Psoas muscle (tissue), 8 donors: ENCODE results near the gene LGR4. TPM values are rescaled to one million over a fixed set of nuclear protein-coding genes. Genes with fewer than 3 reads are reported as not detected.
A peak's percentile ranks its signal among the peaks of the same experiment; 100 is the strongest.

Experiments
- ATAC-seq, 4 donors: fragments of 200-7000 bp; cut with Tn5 transposase; one replicate each; pipeline ENCODE4 v1.9.1; 2020; ENCODE audit warnings: moderate library complexity in 3 of 4, mild to moderate bottlenecking in 2 of 4
- DNase-seq, 2 donors: peaks; one replicate each; pipeline ENCODE4 v3.0.0-alpha.2; 2020
- H3K27ac ChIP-seq: fragments of 200-600 bp; one replicate; pipeline ENCODE4 v1.8.0; 2022
- H3K27me3 ChIP-seq, 3 donors: fragments of 200-600 bp in 1 of 3; one replicate each; pipeline versions ENCODE4 v1.6.1 to v1.8.0; 2013 to 2022; ENCODE audit warnings: low read length in 2 of 3, mild to moderate bottlenecking in 2 of 3, moderate library complexity in 1 of 3; ENCODE audit not compliant: insufficient read depth in 3 of 3
- H3K36me3 ChIP-seq, 2 donors: fragments of 200-600 bp in 1 of 2; one replicate each; pipeline versions ENCODE4 v1.6.1 to v1.8.0; 2013 to 2022; ENCODE audit warnings: low read depth in 1 of 2, mild to moderate bottlenecking in 1 of 2, moderate library complexity in 1 of 2; ENCODE audit not compliant: insufficient read depth in 1 of 2
- H3K4me1 ChIP-seq: fragments of 200-600 bp; one replicate; pipeline ENCODE4 v1.8.0; 2022
- H3K4me3 ChIP-seq: fragments of 200-600 bp; one replicate; pipeline ENCODE4 v1.8.0; 2022; ENCODE audit warnings: mild to moderate bottlenecking
- H3K9me3 ChIP-seq: fragments of 200-600 bp; one replicate; pipeline ENCODE4 v1.8.0; 2022
- WGBS, 3 donors: extraction: QIAGEN DNeasy Blood & Tissue Kit; methylation state at CpG; one replicate each; pipeline versions ENCODE4 v1.1.6 to v1.1.7; 2013; 5-methylcytosine and 5-hydroxymethylcytosine counted together
- intact Hi-C, 2 donors: fragments of 100-400 bp; cut with DNase I; formaldehyde crosslinking; loops; one replicate each; pipeline versions ENCODE4 v1.11.0 to v1.14.2; 2022
- polyA plus RNA-seq, 3 donors: library from polyadenylated mRNA; stranded (reverse); fragments of 200-250 nt; gene quantifications; one replicate each; pipeline ENCODE4 v1.2.3, GENCODE V29; 2013
- total RNA-seq, 4 donors: library from RNA; stranded (reverse); fragmentation: NEBNext Ultra II Directional in 2 of 4; extraction: Animal tissue kit (Norgen Biotek cat#: 25700) in 2 of 4; gene quantifications; one replicate each; pipeline versions ENCODE4 v1.2.1 to v1.2.4, GENCODE V29; 2021 to 2023
- TF ChIP-seq, protein P1 (sequence below): fragments of 200-600 bp; IDR thresholded peaks from one replicate; pipeline ENCODE4 v1.8.0; 2022; ENCODE audit warnings: antibody characterized with exemption
- donor health status: healthy with polysubstance abuse.
- donor health status: DM: no; HTN: no; CAD: no; lungs with moderate emphysema.
- donor health status: Bipolar disorder and iron deficiency.
- donor health status: healthy.
- donor health status: DM: yes; HTN: yes; CAD: no.
- donor health status: DM: no; HTN: no; CAD: no.
- donor health status: DM: no; HTN: no; CAD: no.
- donor health status: DM: yes; HTN: yes; CAD: no.

LGR4 gene
- total and polyA plus RNA-seq, 7 donors, result 3.9 to 15.2 (median 8.0) TPM

DNA sequence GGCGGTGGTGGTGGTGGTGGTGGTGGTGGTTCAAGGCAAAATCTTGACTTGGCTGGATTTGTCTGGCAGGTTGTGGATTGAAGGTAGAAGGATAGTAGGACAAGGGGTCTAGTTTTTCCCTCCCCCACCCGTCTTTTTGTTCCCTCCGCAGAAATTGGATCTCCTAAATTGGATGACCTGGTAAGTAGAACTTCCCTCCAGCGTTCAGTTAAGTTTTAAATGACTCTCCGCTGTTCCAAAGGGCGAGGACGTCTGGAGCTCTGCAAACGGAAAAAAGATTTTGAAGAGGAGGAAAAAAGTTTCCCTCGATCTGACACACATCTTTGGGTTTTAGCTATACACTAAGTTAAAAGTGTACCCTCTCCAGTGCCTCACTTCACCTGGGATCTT is 422 bp upstream of the LGR4 start:
- peak overlapping the region; percentile 88 for H3K4me3 ChIP-seq
- H3K36me3 ChIP-seq, result no peaks in the 10 kb centered on the region
- 3 to 6% (median 4%) methylated on average over 8 to 9 of the region's 9 CpGs for WGBS, 3 donors
- TF ChIP-seq, protein P1, sequence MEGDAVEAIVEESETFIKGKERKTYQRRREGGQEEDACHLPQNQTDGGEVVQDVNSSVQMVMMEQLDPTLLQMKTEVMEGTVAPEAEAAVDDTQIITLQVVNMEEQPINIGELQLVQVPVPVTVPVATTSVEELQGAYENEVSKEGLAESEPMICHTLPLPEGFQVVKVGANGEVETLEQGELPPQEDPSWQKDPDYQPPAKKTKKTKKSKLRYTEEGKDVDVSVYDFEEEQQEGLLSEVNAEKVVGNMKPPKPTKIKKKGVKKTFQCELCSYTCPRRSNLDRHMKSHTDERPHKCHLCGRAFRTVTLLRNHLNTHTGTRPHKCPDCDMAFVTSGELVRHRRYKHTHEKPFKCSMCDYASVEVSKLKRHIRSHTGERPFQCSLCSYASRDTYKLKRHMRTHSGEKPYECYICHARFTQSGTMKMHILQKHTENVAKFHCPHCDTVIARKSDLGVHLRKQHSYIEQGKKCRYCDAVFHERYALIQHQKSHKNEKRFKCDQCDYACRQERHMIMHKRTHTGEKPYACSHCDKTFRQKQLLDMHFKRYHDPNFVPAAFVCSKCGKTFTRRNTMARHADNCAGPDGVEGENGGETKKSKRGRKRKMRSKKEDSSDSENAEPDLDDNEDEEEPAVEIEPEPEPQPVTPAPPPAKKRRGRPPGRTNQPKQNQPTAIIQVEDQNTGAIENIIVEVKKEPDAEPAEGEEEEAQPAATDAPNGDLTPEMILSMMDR, result no peak
- intact Hi-C loops, result loop anchor here (2.0 to 10.0 kb wide), 3 partner anchors 34 to 111 kb away; partner anchors contain the start of genes CCDC34 (in 2 of the 2) and LIN7C (in 1 of the 2)
- H3K27ac ChIP-seq, result no peak overlapping the region
- H3K9me3 ChIP-seq, result no peaks in the 10 kb centered on the region
- DNase-seq, result no peak
- H3K4me1 ChIP-seq, result peaks cover 31% of the 10 kb centered on the region
- H3K27me3 ChIP-seq, result no peaks in the 10 kb centered on the region
- ATAC-seq, result peak; percentile 3 to 31 (median 6)

DNA sequence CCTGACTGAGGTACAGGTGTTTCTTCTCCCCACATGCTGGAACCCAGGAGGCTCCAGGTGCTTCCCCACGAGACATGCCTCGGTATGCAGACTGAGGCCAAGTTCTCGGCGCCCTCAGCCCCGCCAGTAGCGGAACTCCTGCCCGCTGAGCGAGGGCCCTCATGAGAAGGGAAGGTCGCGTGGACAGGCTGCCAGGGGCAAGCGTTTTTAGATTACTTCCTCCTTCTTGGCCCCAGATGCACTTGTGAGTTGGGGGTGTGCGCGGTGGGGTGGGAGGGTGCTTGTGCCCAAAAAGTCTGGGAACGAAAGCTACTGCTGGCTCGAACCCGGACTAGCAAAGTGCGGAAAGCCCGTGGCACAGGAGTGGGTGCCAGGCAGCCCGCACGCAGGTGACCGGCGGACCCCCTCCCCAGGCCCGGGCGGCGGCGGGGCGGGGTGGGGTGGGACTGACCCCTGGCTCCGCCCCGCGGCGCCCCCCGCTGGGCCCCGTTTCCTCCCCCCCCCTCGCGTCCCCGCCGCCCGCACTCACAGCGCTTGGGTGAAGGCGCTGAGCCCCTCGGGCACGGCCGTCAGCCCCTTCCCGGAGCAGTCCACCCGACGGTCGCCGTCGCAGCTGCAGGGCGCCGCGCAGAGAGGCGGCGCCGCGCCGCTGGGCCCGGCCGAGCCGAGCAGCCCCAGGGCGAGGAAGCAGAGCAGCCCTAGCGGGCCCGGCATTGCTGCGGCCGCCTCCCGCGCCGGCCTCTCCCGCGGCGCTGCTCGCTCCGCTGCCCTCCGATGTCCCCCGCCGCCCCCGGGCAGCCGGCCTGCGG is 797 bp downstream of the LGR4 start:
- ATAC-seq (peak; percentile 25 to 55 (median 34)), DNase-seq (peak; percentile 32 to 55)
- TF ChIP-seq, protein P1, result no peak
- no peaks in the 10 kb centered on the region for H3K27me3 ChIP-seq
- peak overlapping the region; percentile 88 for H3K4me3 ChIP-seq
- peak overlapping the region; percentile 82 for H3K27ac ChIP-seq
- intact Hi-C loops, result loop anchor here (2.0 to 10.0 kb wide), 3 partner anchors 35 to 109 kb away; partner anchors contain the start of genes CCDC34 (in 2 of the 2) and LIN7C (in 1 of the 2)
- no peaks in the 10 kb centered on the region for H3K9me3 ChIP-seq
- H3K4me1 ChIP-seq, result peaks cover 31% of the 10 kb centered on the region
- no peaks in the 10 kb centered on the region for H3K36me3 ChIP-seq
- 1% methylated on average over 40 to 79 of the region's 79 CpGs for WGBS, 3 donors

DNA sequence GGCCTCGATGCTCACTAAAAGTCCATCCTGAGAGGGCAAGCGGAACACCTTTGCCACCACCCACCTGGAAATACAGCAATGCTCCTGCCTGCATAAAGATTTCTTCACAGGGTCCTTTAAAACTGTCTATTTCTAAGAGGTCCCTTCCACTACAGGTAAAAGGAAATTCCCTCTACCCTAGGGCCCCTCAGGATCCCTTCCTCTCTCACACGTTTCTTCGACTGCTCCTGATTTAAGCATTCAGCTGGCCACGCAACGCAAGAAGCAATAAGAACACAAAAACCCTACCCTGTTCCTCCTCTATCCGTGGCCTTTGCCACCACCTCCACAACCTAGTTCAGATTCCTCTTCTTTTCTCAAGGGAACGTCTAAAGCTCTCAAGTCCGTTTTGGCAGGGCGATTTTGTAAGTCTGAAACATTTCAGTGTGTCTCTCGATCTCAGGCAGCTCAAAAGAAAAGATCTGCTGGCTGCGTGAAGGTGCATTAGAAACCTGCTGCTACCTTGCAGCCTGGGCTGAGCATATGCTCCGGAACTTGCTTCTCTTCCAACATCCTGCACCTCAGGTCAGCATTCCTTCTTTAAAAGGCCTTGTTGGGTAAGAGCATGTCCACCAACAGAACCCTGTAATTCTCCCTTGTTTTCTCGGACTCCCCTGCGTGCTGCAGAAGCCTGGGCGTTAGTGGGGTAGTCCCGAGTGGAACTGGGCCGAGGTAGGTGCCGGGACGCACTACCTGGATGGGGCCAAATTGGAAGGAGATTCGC is 1.6 kb downstream of the LGR4 start:
- H3K27ac ChIP-seq, result peak overlapping the region; percentile 82
- DNase-seq (no peak), ATAC-seq (no peak)
- TF ChIP-seq, protein P1, result no peak
- peak overlapping the region; percentile 88 for H3K4me3 ChIP-seq
- peaks cover 31% of the 10 kb centered on the region for H3K4me1 ChIP-seq
- H3K27me3 ChIP-seq, result no peaks in the 10 kb centered on the region
- no peaks in the 10 kb centered on the region for H3K36me3 ChIP-seq
- no peaks in the 10 kb centered on the region for H3K9me3 ChIP-seq
- intact Hi-C loops, result loop anchor here (5.0 to 10.0 kb wide), 2 partner anchors 106 to 109 kb away; partner anchors contain the start of gene CCDC34 (in 2 of the 2)
- 31 to 41% (median 32%) methylated on average over 21 of the region's 21 CpGs for WGBS, 3 donors

DNA sequence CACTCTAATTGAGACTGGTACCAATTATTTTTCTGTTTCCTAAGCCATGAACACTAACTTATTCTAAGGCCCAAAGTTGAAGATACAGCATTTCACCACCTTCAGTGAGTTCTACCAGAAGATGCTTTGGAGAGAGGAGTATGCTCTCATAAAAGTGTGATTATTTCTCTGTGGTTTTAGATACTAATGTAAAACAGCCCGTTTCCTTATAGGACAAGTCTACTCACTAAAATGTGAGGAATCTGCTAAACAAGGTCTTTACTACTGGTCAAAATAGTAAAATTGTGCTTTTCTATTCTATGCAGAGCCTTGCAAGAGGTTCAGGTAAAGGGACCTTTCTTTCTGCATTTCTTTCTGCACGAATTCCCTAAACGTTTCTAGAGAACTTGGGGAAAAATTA is 2.4 kb downstream of the LGR4 start:
- Histone ChIP-seq H3K27me3 (no peaks in the 10 kb centered on the region), H3K4me3 (peak overlapping the region; percentile 88), H3K27ac (no peak overlapping the region), H3K9me3 (no peaks in the 10 kb centered on the region), H3K36me3 (no peaks in the 10 kb centered on the region), H3K4me1 (peaks cover 37% of the 10 kb centered on the region)
- 78 to 89% (median 83%) methylated on average over 3 of the region's 3 CpGs for WGBS, 3 donors
- ATAC-seq (no peak), DNase-seq (no peak)
- TF ChIP-seq, protein P1, result no peak
- intact Hi-C loops, result loop anchor here (5.0 to 10.0 kb wide), 2 partner anchors 105 to 108 kb away; partner anchors contain the start of gene CCDC34 (in 2 of the 2)
